HepG2 (cell line): ENCODE results near the gene METRN.

Experiments used
- KAT7 ChIP-seq: IDR thresholded peaks from 2 replicates; pipeline ENCODE4 v1.6.1; 2018; ENCODE audit warnings: borderline replicate concordance, missing compliant biosample characterization
- POLR2A ChIP-seq, 2 experiments: IDR thresholded peaks; 2 replicates each; pipeline ENCODE4 v1.6.1; 2011; ENCODE audit warnings: low read depth in 2 of 2, low read length in 2 of 2, mild to moderate bottlenecking in 1 of 2, moderate library complexity in 1 of 2; ENCODE audit not compliant: insufficient read depth in 1 of 2
- POLR2AphosphoS5 ChIP-seq: IDR thresholded peaks from 2 replicates; pipeline ENCODE4 v1.6.1; 2012; ENCODE audit warnings: low read depth, low read length
- RFX5 ChIP-seq: IDR thresholded peaks from 2 replicates; pipeline ENCODE4 v1.6.1; 2011; ENCODE audit warnings: low read depth, low read length, improper control_type of control experiment
- SMAD3 ChIP-seq: sonication (generic); formaldehyde crosslinking; IDR thresholded peaks from 2 replicates; pipeline ENCODE4 v1.4.0; 2020; ENCODE audit warnings: missing genetic modification reagents
- SMC3 ChIP-seq: IDR thresholded peaks from 2 replicates; pipeline ENCODE4 v1.6.1; 2011; ENCODE audit warnings: low read length, improper control_type of control experiment
- YY1 ChIP-seq: IDR thresholded peaks from 2 replicates; pipeline ENCODE4 v1.6.1; 2011; ENCODE audit warnings: low read length, low read depth, moderate library complexity, mild to moderate bottlenecking; ENCODE audit not compliant: insufficient read depth, insufficient replicate concordance
- ZNF235 ChIP-seq: sonication (generic); formaldehyde crosslinking; IDR thresholded peaks from 2 replicates; pipeline ENCODE4 v1.8.1; 2023; ENCODE audit warnings: mild to moderate bottlenecking, missing genetic modification reagents, borderline replicate concordance
- ZNF350 ChIP-seq: sonication (generic); formaldehyde crosslinking; IDR thresholded peaks from 2 replicates; pipeline ENCODE4 v1.4.0; 2020; ENCODE audit warnings: mild to moderate bottlenecking, low read depth, missing genetic modification reagents, borderline replicate concordance
- ZNF547 ChIP-seq: sonication (generic); formaldehyde crosslinking; IDR thresholded peaks from 2 replicates; pipeline ENCODE4 v1.5.1; 2020; ENCODE audit warnings: mild to moderate bottlenecking, missing genetic modification reagents
- ZNF773 ChIP-seq: sonication (generic); formaldehyde crosslinking; IDR thresholded peaks from 2 replicates; pipeline ENCODE4 v1.4.0; 2020; ENCODE audit warnings: missing genetic modification reagents, borderline replicate concordance
- ZZZ3 ChIP-seq: sonication (generic); formaldehyde crosslinking; IDR thresholded peaks from 2 replicates; pipeline ENCODE4 v1.4.0; 2020; ENCODE audit warnings: missing genetic modification reagents, mild to moderate bottlenecking, borderline replicate concordance

- TF ChIP-seq POLR2AphosphoS5 (no peak), YY1 (no peak), POLR2A (IDR thresholded peaks at IDR 0.05; ENCODE audit: insufficient read depth in 1 of 2, low read depth in 2 of 2, low read length in 2 of 2) (no peak), ZNF547 (CRISPR knock-in tag) (no peak), SMAD3 (CRISPR knock-in tag) (no peak), SMC3 (no peak), KAT7 (CRISPR knock-in tag) (no peak), ZNF773 (CRISPR knock-in tag) (no peak), ZNF350 (CRISPR knock-in tag) (no peak), ZNF235 (no peak), RFX5 (no peak), ZZZ3 (CRISPR knock-in tag) (no peak)
Measured at GRCh38 chr16:764184-764750, 49.3 kb downstream of the METRN start.
